Measurements from ENCODE around the gene IDH3A.

The IDH3A gene

DNA sequence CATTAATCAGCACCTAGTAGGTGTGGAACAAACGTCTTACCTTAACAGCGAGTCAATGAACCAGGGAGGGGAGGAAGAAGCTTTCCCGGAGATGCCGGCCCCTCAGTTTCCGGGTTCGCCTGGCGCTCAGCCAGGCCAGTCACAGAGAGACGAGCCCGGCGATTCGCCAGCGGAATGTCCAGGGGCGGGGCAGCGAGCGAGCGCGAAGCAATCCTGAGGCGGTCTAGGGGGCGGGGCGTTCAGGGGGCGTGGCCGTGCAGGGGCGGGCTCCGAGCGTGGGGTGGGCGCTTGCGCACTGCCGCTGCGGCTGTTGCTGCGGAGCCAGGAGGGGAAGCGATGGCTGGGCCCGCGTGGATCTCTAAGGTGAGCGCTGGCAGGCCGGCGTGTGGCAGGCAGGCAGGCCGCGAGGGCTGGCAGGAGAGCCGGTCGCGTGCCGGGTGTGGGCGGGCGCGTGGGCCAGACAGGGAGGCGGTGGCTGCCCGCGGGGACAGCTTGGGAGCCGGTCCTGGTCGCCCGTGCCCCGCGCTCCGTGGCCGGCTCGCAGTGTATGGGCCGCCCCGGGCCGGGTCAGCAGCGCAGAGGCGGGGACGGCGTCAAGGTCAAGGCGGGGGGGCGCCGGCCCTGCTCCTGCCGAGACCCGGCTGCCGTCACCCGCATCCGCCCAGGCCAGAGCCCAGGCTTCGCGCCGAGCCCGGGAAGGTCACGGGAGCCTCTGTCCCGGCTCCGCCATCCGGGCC, at the start of gene IDH3A:
Gene IDH3A, plus strand, starts transcription at position 295 of the 737 bp plus-strand sequence. Its CDS starts 42 bp downstream, at position 337.
- peak; percentile 99 to 100 for DNase-seq (ENCODE audit: extremely low read depth in 1 of 2, low read depth in 1 of 2)

DNA sequence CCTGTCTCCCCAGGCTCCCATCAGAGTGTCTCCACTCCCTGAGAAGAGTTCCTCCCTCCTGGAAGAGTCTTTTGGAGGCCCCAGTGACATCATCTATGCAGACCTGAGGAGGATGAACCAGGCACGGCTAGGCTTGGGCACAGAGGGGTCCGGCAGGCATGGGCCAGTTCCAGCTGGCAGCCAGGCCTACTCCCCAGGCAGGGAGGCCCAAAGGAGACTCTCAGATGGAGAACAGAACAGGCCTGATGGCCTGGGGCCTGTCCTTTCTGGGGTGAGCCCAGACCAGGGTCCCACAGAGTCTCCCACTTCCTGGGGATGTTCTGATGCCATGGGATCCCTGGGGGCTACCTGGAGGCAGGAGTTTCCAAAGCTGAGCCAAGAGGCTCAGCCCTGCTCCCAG, 48.3 kb upstream of the IDH3A start:
- DNase-seq (ENCODE audit: extremely low read depth in 1 of 2, low read depth in 1 of 2): no peak

DNA sequence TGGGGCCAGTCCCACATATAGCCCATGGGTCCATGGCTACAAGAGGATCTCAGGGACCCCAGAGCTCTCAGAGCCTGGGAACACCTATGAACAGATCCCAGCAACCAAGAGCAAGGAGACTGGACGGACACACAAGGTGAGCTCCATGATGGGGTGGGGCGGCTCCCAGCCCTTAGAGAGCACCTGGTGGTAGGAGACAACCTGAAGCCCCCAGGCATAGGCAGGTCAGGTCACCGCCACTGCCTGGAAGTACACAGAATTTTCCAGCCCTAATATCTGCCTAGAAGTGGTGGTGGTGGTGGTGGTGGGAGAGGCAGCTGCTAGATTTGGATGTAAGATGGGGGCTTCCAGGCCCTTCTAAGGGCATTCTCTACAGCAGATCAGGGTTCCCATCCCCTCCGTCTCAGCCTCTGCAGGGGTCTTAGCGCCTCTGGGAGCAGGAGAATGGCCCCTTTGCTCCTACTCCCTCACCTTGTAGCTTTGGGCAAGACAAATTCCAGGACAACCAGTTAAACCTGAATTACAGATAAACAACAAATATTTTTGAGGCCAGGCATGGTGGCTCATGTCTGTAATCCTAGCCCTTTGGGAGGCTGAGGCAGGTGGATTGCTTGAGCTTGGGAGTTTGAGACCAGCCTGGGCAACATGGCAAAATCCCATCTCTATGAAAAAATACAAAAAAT, 47.6 kb upstream of the IDH3A start:
- DNase-seq (ENCODE audit: extremely low read depth in 1 of 2, low read depth in 1 of 2): no peak

DNA sequence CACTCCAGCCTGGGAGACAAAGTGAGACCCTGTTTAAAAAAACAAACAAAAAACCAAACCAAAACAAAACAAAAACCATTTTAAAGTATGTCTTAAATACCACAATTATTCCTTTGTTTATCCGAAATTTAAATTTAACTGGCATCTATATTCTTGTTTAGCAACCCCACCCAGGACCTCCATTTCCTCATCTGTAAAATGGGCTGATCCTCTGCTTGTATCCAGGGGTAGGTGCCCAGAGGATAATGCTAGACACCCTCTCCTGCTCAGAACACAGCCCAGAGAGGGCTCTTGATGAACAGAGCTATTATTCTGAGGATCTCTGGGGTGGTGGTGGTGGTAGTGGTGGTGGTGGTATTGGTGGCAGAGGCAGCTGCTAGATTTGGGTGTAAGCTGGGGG, 47.0 kb upstream of the IDH3A start:
- DNase-seq (ENCODE audit: extremely low read depth in 1 of 2, low read depth in 1 of 2): no peak

DNA sequence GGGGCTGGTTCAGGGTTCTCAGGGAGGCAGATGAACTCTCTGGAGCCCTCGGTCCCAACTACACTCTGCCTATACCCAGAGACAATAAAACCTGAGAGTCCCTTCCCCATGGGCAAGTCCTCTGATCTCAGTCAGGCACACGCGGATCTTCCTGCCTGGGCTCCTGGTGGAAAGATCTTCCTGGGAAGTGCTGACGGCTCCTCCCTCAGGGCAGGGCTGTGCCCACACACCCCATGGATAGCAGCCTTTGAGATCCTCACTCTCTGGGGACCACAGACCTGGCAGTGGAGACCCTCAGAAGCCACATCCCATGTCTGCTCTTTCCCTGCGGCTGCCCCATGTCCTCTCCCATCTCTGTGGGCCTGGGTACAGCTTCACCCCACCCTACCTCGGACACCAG, 46.4 kb upstream of the IDH3A start:
- no peak for DNase-seq (ENCODE audit: extremely low read depth in 1 of 2, low read depth in 1 of 2)

DNA sequence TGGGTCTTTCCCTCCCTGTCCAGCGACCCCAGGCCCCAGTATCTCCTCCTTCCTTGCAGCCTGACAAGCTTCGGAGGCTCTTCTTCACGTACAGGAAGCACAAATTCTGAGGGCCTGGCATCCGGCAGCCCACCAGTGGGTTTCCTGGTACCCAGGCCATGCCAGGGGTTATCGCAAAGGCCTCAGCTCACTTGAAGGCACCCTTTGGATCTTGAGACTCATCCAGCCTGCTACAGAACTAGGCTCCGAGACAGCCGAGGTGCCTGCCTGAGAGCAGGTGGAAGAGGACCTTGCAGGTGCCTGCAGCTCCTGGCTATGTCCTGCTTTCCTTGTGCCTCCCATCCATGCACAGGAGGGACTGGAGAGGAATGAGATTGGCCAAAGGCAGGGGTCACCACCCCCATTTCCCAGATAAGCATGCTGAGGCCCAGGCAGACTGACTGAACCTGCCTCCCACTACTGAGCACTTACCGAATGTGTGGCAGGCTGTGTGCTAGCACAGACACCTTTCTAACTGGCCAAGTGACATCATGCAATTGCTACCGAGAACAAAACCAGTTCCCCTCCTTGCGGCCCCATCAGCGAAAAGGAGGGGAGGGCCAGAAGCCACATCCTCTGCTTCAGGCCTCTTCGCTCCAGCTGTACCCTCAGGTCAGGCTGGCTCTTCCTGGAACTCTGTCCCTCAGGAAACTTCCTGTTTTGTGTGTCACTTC, 45.6 kb upstream of the IDH3A start:
- DNase-seq (ENCODE audit: extremely low read depth in 1 of 2, low read depth in 1 of 2): peak; percentile 4 to 22

DNA sequence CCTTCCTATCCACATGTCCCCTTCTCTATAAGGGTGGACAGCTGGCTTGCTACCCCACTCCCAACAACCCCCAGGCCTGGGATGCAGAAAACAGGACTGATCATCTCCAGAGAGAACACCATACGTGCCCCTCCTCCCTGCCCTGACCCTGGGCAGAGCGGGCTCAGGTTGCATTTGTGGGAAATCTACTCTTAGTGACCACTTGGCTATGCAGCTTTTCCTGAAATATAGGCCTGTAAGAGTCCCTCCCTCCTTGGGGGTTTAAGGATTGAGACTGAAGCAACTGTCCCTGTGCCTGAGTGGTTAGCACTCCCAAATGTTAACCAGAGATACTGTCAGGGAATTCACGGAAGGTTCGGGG, 45.1 kb upstream of the IDH3A start:
- no peak for DNase-seq (ENCODE audit: extremely low read depth in 1 of 2, low read depth in 1 of 2)

DNA sequence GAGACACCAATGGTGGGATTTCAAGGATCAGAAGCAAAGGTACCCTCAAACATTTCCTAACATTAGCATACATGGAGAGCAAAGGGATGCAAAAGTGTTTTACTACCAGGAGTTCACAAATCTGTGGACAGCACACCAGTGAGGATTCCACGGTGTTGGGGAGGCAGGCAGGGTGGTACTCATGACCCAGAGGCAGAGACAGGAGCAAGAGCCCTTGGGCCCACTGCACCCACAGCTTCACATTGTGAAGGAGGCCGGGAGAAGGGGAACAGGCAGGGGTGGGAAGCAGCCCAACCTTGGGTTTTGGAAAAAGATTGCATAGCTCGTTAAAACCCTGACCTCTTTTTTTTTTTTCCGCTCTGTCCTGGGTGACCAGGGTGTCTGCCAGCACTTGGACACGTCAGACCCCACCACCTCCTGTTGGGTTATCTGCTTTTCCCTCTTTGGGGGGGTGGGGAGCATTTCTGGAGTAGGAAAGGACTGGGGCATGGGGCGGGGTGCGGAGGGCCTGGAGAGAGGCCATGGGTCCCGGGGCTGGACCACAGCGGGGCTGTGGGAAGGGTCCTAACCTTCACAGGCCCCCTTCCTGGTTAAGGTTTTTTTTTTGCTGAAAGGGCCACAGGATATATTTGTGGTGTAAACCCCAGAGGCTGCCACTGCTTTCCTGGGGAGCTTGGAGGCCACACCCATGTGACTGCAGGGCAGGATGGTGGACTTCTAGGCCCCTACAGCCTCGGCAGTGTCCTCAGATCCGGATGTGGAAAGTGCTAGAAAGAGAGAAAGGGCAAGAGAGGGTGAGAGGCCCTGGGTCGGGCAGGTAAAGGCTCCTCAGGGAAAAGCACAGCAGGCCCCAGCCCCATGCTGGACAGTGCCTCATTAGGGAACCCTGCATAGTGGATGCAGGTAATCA, 44.3 kb upstream of the IDH3A start:
- DNase-seq (ENCODE audit: extremely low read depth in 1 of 2, low read depth in 1 of 2): no peak

DNA sequence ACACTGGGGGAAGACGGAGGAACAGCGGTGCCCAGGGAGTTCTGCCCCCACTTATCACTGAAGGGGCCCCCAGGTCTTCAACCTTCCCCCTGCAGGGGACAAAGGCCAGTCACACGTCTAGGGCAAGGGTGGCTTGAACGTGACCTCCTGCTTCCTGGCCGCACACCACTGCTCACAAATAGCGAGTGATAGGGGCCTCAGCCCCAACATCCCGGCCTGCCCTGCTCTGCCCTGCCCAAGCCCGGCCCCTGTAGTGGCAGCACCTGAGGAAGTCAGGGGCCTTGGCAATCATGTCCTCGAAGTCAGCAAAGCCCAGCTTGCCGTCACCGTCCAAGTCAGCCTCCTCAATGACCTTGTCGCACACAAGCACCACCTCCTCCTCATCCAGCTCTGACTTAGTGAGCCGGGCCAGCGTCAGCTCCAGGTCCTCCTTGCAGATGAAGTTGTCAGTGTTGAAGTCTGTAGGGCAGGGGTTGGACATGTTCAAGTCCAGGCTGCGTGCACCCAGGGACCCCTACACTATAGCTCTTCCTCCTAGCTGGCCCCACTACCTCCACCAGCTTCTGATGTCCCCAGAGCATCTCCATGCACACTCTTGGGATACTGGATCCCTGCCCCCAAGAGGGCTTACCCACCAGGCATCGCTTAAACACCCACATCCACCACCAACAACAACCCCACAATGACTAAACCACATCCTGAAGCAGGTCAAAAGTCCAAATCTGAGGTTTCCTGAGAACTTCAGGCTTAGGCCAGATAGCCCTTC, 43.5 kb upstream of the IDH3A start:
- no peak for DNase-seq (ENCODE audit: extremely low read depth in 1 of 2, low read depth in 1 of 2)

DNA sequence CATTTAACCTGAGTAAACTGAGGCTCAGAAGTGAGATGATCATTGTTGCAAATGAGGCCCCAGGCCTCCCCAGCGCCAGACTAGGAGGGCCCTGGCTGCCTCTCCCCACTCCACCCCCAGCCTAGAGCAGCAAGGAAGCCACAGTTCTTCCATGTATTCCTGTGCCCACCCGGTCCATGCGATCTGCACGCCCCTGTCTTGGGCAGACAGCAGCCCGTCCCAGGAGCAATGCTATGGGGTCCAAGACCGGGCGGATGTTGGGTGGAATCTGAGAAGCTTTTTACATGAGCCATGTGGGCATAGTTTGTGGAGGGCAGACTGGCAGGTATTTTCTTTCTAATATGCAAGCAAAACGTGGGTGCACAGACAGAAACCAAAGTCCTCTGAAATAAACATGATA, 41.7 kb upstream of the IDH3A start:
- DNase-seq (ENCODE audit: extremely low read depth in 1 of 2, low read depth in 1 of 2): no peak

DNA sequence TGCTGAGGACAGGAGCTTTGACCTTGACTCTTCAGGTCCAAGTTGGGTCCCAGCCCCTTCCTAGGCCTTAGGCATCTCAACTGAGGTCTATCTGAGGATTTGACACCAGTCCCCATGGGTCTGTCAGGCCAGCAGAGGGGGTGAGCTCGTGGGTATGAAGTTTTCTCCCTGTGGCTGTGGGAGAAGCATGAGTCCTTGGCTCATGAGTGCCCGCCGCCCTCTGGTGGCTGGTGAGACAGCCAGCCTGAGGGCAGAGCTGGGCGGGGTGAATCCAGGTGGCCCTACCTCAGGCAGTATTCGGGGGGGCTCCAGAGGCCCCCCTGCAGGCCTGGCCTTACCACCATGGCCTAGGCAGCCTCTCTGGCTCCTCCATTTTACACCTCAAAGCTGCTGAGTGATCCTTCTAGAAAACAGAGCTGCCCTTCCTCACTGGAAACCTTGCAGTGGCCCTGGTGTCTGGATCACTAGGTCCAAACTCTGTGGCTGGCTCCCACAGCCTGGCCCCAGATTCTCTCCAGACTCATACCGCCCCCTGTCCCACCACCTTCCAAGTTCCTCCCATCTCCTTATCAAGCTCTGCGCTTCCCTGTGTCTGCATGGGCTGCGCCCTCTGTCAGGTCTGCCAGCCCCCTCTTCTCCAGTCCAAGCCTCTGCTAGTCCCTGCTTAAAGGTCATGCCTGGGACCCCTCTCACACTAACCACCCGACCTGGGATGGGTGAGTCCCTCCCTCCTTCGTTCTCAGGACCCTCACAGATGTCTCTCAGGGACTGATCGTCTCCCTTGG, 40.7 kb upstream of the IDH3A start:
- DNase-seq (ENCODE audit: extremely low read depth in 1 of 2, low read depth in 1 of 2): peak; percentile 67 to 72

DNA sequence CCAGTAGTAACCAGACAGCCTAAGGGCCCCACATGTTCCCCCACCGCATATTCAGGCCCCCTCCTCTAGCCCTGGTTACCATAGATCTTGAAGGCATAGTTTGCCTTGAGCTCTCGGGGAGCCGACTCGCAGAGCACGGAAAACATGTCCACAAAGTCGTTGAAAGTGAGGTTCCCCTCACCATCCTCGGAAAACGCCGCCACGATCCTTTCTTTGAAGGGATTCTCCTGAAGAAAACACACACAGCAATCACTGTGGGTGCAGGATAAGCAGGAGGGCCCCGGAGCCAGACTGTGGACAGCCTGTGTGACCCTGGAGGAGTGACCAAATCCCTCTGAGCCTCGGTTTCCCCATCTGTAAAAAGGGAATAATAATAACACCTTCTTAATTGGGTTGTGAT, 40.0 kb upstream of the IDH3A start:
- DNase-seq (ENCODE audit: extremely low read depth in 1 of 2, low read depth in 1 of 2): no peak

DNA sequence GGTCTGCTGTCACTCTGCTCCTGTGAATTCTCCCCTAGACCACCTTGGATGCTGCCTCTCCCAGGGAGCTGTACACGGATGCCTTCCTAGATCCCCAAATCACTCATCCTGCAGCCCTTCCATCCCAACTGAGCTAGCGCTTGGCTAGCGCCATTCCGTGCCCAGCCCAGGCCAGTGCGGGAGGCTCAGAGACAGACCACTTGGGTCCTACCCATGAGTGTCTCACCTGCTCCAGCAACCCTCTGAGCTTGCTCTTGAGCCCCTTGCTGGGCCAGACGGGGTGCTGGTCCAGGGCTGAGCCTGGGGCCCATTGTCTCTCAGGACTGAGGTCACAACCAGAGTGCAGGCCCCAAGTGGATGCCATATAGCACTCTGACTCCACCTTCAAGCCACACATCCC, 39.1 kb upstream of the IDH3A start:
- no peak for DNase-seq (ENCODE audit: extremely low read depth in 1 of 2, low read depth in 1 of 2)

DNA sequence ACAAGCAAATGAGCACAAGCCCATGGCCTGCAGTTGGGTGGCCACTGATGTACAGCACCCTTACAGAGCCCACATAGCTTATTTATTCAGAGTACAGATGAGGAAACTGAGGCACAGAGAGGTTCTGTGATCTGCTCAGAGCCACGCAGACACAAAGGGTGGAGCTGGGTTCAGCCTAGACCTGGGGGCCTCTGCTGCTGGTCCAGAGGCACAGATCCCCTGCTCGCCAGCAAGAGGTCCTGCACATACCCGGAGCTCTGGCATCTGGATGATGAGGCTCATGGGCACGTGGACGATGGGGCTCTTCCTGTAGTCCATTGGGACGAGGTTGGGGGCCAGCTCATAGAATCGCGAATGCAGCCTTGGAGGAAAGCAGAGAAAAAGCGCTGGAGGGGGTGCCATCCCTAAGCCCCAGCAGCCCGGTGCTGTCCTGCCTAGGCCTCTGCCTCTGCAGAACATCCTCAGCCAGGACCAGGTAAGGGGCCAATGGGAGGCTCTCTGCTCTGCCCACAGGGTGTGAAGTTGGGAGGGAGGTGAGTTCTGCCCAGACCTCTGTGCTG, 38.2 kb upstream of the IDH3A start:
- no peak for DNase-seq (ENCODE audit: extremely low read depth in 1 of 2, low read depth in 1 of 2)

DNA sequence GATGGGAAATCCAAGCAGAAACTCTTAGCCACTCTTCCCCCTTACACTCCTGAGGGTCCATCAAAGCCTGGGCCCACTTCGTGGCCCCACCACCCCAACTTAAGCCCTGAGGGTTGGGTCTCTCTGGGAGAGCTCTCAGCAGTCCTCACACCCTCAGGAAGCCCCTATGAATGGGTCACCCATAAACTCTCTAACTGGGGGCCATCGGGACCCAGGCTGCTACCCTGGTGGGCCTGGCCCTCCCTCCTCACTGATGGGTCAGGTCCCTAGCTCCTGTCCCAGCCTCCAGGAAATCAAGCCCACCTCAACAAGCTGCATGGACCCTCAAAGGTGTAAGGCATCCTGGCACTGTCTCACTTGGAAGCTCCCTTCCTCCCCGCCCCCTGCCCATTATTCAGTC, 37.4 kb upstream of the IDH3A start:
- no peak for DNase-seq (ENCODE audit: extremely low read depth in 1 of 2, low read depth in 1 of 2)

DNA sequence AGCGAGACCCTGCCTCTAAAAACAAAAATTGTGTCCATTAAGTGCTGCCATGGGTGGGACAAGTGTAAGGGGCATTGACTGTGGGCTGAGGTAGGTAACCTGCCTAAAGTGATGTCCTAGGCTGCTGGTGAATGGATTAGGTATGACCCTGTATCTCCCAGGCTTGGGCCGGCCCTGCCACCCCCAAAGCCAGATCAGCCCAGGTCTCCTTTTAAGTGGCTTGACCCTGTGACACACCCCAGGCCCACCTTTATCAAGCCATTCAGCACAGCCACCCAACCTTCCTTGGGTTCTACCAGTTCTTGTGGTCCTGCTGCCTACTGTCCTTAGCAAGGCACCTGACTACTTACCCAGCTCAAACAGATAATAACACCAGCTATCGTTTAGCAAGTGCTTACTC, 36.6 kb upstream of the IDH3A start:
- no peak for DNase-seq (ENCODE audit: extremely low read depth in 1 of 2, low read depth in 1 of 2)

DNA sequence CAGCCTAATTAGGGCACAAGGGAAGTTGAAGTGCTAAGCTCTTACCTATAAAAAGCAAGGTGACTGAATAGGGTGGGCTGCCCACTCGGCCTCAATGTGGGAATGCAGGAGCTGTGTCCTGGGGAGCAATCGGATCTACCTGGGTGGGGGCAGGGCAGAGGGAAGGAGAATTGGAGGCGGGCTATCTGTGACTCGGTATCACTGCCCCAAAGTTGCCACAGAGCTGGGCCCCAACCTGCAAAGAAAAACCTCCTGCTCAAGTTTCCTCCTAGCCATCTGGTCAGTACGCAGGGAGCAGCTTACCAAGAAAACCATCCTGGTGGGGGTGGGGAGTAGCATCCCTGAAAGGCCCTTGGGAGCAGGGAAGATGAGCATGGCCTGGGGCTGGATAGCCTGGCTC, 28.6 kb upstream of the IDH3A start:
- no peak for DNase-seq (ENCODE audit: extremely low read depth in 1 of 2, low read depth in 1 of 2)

DNA sequence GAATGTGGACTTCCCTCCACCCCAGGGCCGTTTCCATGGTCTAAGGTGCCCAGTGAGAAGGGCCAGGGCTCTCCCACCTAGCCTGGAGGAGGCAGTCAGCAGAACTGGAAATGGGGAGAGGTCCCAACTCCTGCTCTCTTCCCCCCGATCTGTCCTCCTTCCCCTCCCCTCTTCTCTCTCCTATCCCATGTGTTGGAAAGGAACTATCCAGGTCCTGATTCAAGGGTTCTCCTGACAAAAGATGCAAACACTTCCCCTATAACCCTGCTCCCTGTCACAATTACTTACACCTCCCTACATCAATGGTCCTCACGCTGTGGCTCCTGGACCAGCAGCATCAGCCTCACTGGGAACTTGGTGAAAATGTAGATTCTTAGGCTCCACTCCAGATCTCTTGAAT, 23.9 kb upstream of the IDH3A start:
- DNase-seq (ENCODE audit: extremely low read depth in 1 of 2, low read depth in 1 of 2): no peak

DNA sequence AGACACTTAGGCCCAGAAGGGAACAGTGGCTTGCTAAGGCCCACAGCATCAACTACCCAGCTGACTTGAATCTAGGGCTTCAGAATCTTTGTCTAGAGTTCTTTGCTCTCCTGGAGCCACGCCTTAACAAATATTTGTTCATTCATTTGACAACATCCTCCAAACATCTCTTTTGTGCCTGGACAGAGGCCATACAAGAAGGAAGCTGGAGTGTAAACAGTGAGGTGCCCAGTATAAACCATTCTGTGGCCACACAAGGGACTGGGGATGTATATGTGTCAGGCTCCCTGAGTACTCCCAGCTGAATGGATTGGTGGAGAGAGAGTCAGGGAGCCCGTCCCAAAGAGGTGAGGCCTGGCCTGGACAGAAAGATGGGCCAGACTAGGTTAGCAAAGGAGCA, 21.3 kb upstream of the IDH3A start:
- no peak for DNase-seq (ENCODE audit: extremely low read depth in 1 of 2, low read depth in 1 of 2)

All from activated CD8-positive, alpha-beta memory T cell treated with anti-CD3 and anti-CD28 coated beads for 1 hour (primary cell).